Measurements from ENCODE around the gene MCRIP2. TPM values are rescaled to one million over a fixed set of nuclear protein-coding genes. Genes with fewer than 3 reads are reported as not detected.

MCRIP2 gene
- polyA plus RNA-seq, 1 donor from 2014 or later = 29.1 TPM

- Histone ChIP-seq H3K27me3 (ENCODE audit: insufficient read depth, low read depth, low read length) (no peaks in the 10 kb centered on the region), H3K9ac (ENCODE audit: low read length) (no peak overlapping the region), H3K4me2 (ENCODE audit: low read length) (no peak overlapping the region), H3F3A (ENCODE audit: insufficient read depth, low read length, poor library complexity, severe bottlenecking) (no peaks in the 10 kb centered on the region), H3K9me3 (ENCODE audit: low read length) (no peaks in the 10 kb centered on the region), H4K20me1 (ENCODE audit: insufficient read depth) (peaks cover 4% of the 10 kb centered on the region), H3K27ac (ENCODE audit: low read length) (no peak overlapping the region), H3K36me3 (ENCODE audit: insufficient read depth, low read length) (no peaks in the 10 kb centered on the region), H3K79me2 (replicated peaks; ENCODE audit: insufficient read depth, low read length) (peaks cover 29% of the 10 kb centered on the region), H2AFZ (ENCODE audit: low read depth, low read length) (no peak overlapping the region), H3K9me2 (ENCODE audit: insufficient read depth, low read length) (no peaks in the 10 kb centered on the region), H3K4me3 (ENCODE audit: low read length) (no peak overlapping the region)
- TF ChIP-seq TAF1 (IDR thresholded peaks at IDR 0.05; ENCODE audit: low read depth) = no peak
- TF ChIP-seq POLR2AphosphoS5 (IDR thresholded peaks at IDR 0.05) = no peak
- no peak for TF ChIP-seq EZH2 (IDR thresholded peaks at IDR 0.05; ENCODE audit: borderline replicate concordance, insufficient read depth, low read length, poor library complexity, severe bottlenecking)
These were observed 48.9 kb upstream of the MCRIP2 start for GRCh38 chr16:592518-593306.

GRCh38 chr16:593406-593805 is 48.2 kb upstream of the MCRIP2 start:
- peaks cover 29% of the 10 kb centered on the region for H3K79me2 ChIP-seq (replicated peaks; ENCODE audit: insufficient read depth, low read length)
- H2AFZ ChIP-seq (ENCODE audit: low read depth, low read length) = no peak overlapping the region
- no peak overlapping the region for H3K9ac ChIP-seq (ENCODE audit: low read length)
- H3K4me3 ChIP-seq (ENCODE audit: low read length) = no peak overlapping the region
- H3K27me3 ChIP-seq (ENCODE audit: insufficient read depth, low read depth, low read length) = no peaks in the 10 kb centered on the region
- H3K27ac ChIP-seq (ENCODE audit: low read length) = no peak overlapping the region
- TF ChIP-seq POLR2AphosphoS5 (IDR thresholded peaks at IDR 0.05) (no peak), EP300 (conservative IDR thresholded peaks at IDR 0.05; ENCODE audit: poor library complexity, severe bottlenecking) (no peak)
- no peaks in the 10 kb centered on the region for H3F3A ChIP-seq (ENCODE audit: insufficient read depth, low read length, poor library complexity, severe bottlenecking)
- H3K36me3 ChIP-seq (ENCODE audit: insufficient read depth, low read length) = no peaks in the 10 kb centered on the region
- no peak overlapping the region for H3K4me2 ChIP-seq (ENCODE audit: low read length)
- no peaks in the 10 kb centered on the region for H3K9me2 ChIP-seq (ENCODE audit: insufficient read depth, low read length)
- no peaks in the 10 kb centered on the region for H3K9me3 ChIP-seq (ENCODE audit: low read length)
- H4K20me1 ChIP-seq (ENCODE audit: insufficient read depth) = peaks cover 4% of the 10 kb centered on the region

GRCh38 chr16:593807-594206 is 47.8 kb upstream of the MCRIP2 start:
- Histone ChIP-seq H3K27ac (ENCODE audit: low read length) (no peak overlapping the region), H3F3A (ENCODE audit: insufficient read depth, low read length, poor library complexity, severe bottlenecking) (no peaks in the 10 kb centered on the region), H3K36me3 (ENCODE audit: insufficient read depth, low read length) (peaks cover under 1% of the 10 kb centered on the region), H4K20me1 (ENCODE audit: insufficient read depth) (peaks cover 4% of the 10 kb centered on the region), H3K79me2 (replicated peaks; ENCODE audit: insufficient read depth, low read length) (peaks cover 29% of the 10 kb centered on the region), H3K9me2 (ENCODE audit: insufficient read depth, low read length) (no peaks in the 10 kb centered on the region), H3K4me3 (ENCODE audit: low read length) (no peak overlapping the region), H2AFZ (ENCODE audit: low read depth, low read length) (no peak overlapping the region), H3K4me2 (ENCODE audit: low read length) (no peak overlapping the region), H3K27me3 (ENCODE audit: insufficient read depth, low read depth, low read length) (no peaks in the 10 kb centered on the region), H3K9ac (ENCODE audit: low read length) (no peak overlapping the region), H3K9me3 (ENCODE audit: low read length) (no peaks in the 10 kb centered on the region)
- TF ChIP-seq POLR2AphosphoS5 (IDR thresholded peaks at IDR 0.05) = no peak
- no peak for TF ChIP-seq REST (IDR thresholded peaks at IDR 0.05; ENCODE audit: borderline replicate concordance)
- no peak for TF ChIP-seq EP300 (conservative IDR thresholded peaks at IDR 0.05; ENCODE audit: poor library complexity, severe bottlenecking)
- no peak for TF ChIP-seq EZH2 (IDR thresholded peaks at IDR 0.05; ENCODE audit: borderline replicate concordance, insufficient read depth, low read length, poor library complexity, severe bottlenecking)
- no peak for TF ChIP-seq RAD21 (conservative IDR thresholded peaks at IDR 0.05)
- no peak for TF ChIP-seq CTCF (IDR thresholded peaks at IDR 0.05; ENCODE audit: poor library complexity, severe bottlenecking)
- TF ChIP-seq MXI1 (conservative IDR thresholded peaks at IDR 0.05; ENCODE audit: poor library complexity, severe bottlenecking) = no peak
- no peak for TF ChIP-seq SMC3 (conservative IDR thresholded peaks at IDR 0.05; ENCODE audit: poor library complexity)
- TF ChIP-seq TAF1 (IDR thresholded peaks at IDR 0.05; ENCODE audit: low read depth) = no peak

Data from neural cell (in vitro differentiated cells).